ENCODE data around the gene DACT2.

The DACT2 gene

DNA sequence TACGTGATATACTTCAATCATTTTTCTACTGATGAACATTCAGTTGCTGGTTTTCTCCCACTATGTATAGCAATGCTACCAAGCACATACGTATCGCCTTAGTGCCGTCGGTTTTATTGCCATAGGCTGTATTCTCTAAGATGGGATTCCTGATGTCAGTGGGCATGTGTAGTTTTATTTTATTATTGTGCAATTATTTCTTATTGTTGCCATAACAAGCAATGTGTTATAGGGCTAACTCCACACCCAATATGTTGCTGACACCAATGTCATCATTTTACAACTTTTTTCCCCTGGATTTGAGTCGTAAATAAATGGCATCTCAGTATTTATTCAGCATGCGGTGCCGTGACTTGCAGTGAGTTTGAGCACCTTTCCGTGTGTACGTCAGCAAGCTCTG is 10.8 kb upstream of the DACT2 start:
- Histone ChIP-seq H3K36me3 (ENCODE audit: control insufficient read depth, insufficient read depth, low read length) (no peaks in the 10 kb centered on the region), H3K27me3 (ENCODE audit: control insufficient read depth, insufficient read depth, low read length) (no peaks in the 10 kb centered on the region), H3K4me1 (no peaks in the 10 kb centered on the region), H3K4me3 (ENCODE audit: low read depth, low read length) (no peak overlapping the region), H3K79me2 (no peaks in the 10 kb centered on the region), H3K9ac (no peak overlapping the region), H3K4me2 (ENCODE audit: low read length) (no peak overlapping the region), H3K9me3 (ENCODE audit: control insufficient read depth, low read length) (peaks cover 2% of the 10 kb centered on the region), H2AFZ (no peak overlapping the region), H3K27ac (no peak overlapping the region)
- TF ChIP-seq, protein P1, sequence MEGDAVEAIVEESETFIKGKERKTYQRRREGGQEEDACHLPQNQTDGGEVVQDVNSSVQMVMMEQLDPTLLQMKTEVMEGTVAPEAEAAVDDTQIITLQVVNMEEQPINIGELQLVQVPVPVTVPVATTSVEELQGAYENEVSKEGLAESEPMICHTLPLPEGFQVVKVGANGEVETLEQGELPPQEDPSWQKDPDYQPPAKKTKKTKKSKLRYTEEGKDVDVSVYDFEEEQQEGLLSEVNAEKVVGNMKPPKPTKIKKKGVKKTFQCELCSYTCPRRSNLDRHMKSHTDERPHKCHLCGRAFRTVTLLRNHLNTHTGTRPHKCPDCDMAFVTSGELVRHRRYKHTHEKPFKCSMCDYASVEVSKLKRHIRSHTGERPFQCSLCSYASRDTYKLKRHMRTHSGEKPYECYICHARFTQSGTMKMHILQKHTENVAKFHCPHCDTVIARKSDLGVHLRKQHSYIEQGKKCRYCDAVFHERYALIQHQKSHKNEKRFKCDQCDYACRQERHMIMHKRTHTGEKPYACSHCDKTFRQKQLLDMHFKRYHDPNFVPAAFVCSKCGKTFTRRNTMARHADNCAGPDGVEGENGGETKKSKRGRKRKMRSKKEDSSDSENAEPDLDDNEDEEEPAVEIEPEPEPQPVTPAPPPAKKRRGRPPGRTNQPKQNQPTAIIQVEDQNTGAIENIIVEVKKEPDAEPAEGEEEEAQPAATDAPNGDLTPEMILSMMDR (IDR thresholded peaks at IDR 0.05) = no peak

DNA sequence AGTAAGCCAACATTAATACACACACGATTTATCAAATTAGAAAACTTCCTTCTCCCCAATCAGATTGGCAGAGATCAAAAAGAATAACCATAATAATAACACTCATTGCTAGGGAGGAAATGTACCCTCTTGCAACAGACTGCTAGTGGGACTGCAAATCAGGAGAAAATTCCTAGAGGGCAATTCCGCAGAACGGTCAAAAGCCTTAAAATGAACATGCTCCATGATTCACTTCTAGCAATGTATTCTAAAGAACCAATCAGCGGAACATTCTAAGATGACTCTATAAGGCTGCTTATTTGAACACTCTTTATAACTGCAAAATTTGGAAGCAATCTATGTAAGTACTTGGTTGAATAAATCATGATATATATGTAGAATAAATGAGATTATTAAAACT is 8.5 kb upstream of the DACT2 start:
- H3K36me3 ChIP-seq (ENCODE audit: control insufficient read depth, insufficient read depth, low read length) = no peaks in the 10 kb centered on the region
- H3K4me3 ChIP-seq (ENCODE audit: low read depth, low read length) = no peak overlapping the region
- TF ChIP-seq, protein P1 (IDR thresholded peaks at IDR 0.05) = no peak
- H3K4me1 ChIP-seq = no peaks in the 10 kb centered on the region
- peaks cover 2% of the 10 kb centered on the region for H3K9me3 ChIP-seq (ENCODE audit: control insufficient read depth, low read length)
- H3K79me2 ChIP-seq = no peaks in the 10 kb centered on the region
- H3K27me3 ChIP-seq (ENCODE audit: control insufficient read depth, insufficient read depth, low read length) = no peaks in the 10 kb centered on the region
- no peak overlapping the region for H2AFZ ChIP-seq
- H3K4me2 ChIP-seq (ENCODE audit: low read length) = no peak overlapping the region
- no peak overlapping the region for H3K9ac ChIP-seq
- H3K27ac ChIP-seq = no peak overlapping the region

- no peak overlapping the region for H3K4me3 ChIP-seq (ENCODE audit: low read depth, low read length)
- H3K4me1 ChIP-seq = no peaks in the 10 kb centered on the region
- no peaks in the 10 kb centered on the region for H3K36me3 ChIP-seq (ENCODE audit: control insufficient read depth, insufficient read depth, low read length)
- peaks cover 2% of the 10 kb centered on the region for H3K9me3 ChIP-seq (ENCODE audit: control insufficient read depth, low read length)
- H3K27me3 ChIP-seq (ENCODE audit: control insufficient read depth, insufficient read depth, low read length) = no peaks in the 10 kb centered on the region
- no peak overlapping the region for H3K4me2 ChIP-seq (ENCODE audit: low read length)
- no peak overlapping the region for H2AFZ ChIP-seq
- no peak overlapping the region for H3K27ac ChIP-seq
- H3K9ac ChIP-seq = no peak overlapping the region
- H3K79me2 ChIP-seq = no peaks in the 10 kb centered on the region
- TF ChIP-seq, protein P1 (IDR thresholded peaks at IDR 0.05) = no peak
Measured at GRCh38 chr6:168326294-168327261, 7.0 kb upstream of the DACT2 start.

GRCh38 chr6:168322966-168323365 is 3.4 kb upstream of the DACT2 start:
- no peaks in the 10 kb centered on the region for H3K36me3 ChIP-seq (ENCODE audit: control insufficient read depth, insufficient read depth, low read length)
- H3K4me1 ChIP-seq = no peaks in the 10 kb centered on the region
- H3K27me3 ChIP-seq (ENCODE audit: control insufficient read depth, insufficient read depth, low read length) = no peaks in the 10 kb centered on the region
- no peak overlapping the region for H3K4me3 ChIP-seq (ENCODE audit: low read depth, low read length)
- no peak overlapping the region for H2AFZ ChIP-seq
- H3K9me3 ChIP-seq (ENCODE audit: control insufficient read depth, low read length) = peaks cover 2% of the 10 kb centered on the region
- no peak overlapping the region for H3K27ac ChIP-seq
- no peak overlapping the region for H3K9ac ChIP-seq
- H3K4me2 ChIP-seq (ENCODE audit: low read length) = no peak overlapping the region
- TF ChIP-seq, protein P1 (IDR thresholded peaks at IDR 0.05) = no peak
- H3K79me2 ChIP-seq = no peaks in the 10 kb centered on the region

All from parathyroid adenoma (tissue), 2 donors.